ENCODE results near the gene C1orf210.

The C1orf210 gene

GRCh38 chr1:43275826-43276620, 9.4 kb downstream of the C1orf210 start:
- H3K9ac ChIP-seq (ENCODE audit: insufficient read length, low read depth): no peak overlapping the region
- no peak for DNase-seq (ENCODE audit: low read depth, low spot score)
- peaks cover 6% of the 10 kb centered on the region for H3K4me1 ChIP-seq (ENCODE audit: insufficient read depth, insufficient read length)
- H3K4me3 ChIP-seq (ENCODE audit: insufficient read length, low read depth): no peak overlapping the region
- no peaks in the 10 kb centered on the region for H3K36me3 ChIP-seq (ENCODE audit: insufficient read depth, insufficient read length, low read length)
- TF ChIP-seq ZNF274 (IDR thresholded peaks at IDR 0.05; ENCODE audit: low read depth, low read length): no peak
- no peak for TF ChIP-seq SUZ12 (IDR thresholded peaks at IDR 0.05; ENCODE audit: extremely low read depth, insufficient read depth, insufficient read length)
- TF ChIP-seq YY1 (IDR thresholded peaks at IDR 0.05; ENCODE audit: insufficient read depth, insufficient read length): no peak
- H3K9me3 ChIP-seq (ENCODE audit: insufficient read depth, low read length): no peaks in the 10 kb centered on the region
- H3K27me3 ChIP-seq (ENCODE audit: insufficient read depth, insufficient read length): no peaks in the 10 kb centered on the region

- Histone ChIP-seq H3K9me3 (ENCODE audit: insufficient read depth, low read length) (no peaks in the 10 kb centered on the region), H3K4me1 (ENCODE audit: insufficient read depth, insufficient read length) (peaks cover 8% of the 10 kb centered on the region), H3K4me3 (ENCODE audit: insufficient read length, low read depth) (no peak overlapping the region), H3K36me3 (ENCODE audit: insufficient read depth, insufficient read length, low read length) (no peaks in the 10 kb centered on the region), H3K9ac (ENCODE audit: insufficient read length, low read depth) (no peak overlapping the region), H3K27me3 (ENCODE audit: insufficient read depth, insufficient read length) (no peaks in the 10 kb centered on the region)
- no peak for DNase-seq (ENCODE audit: low read depth, low spot score)
- no peak for TF ChIP-seq YY1 (IDR thresholded peaks at IDR 0.05; ENCODE audit: insufficient read depth, insufficient read length)
- no peak for TF ChIP-seq SUZ12 (IDR thresholded peaks at IDR 0.05; ENCODE audit: extremely low read depth, insufficient read depth, insufficient read length)
- TF ChIP-seq ZNF274 (IDR thresholded peaks at IDR 0.05; ENCODE audit: low read depth, low read length): no peak
These were observed 10.6 kb downstream of the C1orf210 start for GRCh38 chr1:43274804-43275180.

GRCh38 chr1:43274125-43274803, 11.1 kb downstream of the C1orf210 start:
- no peak for TF ChIP-seq SUZ12 (IDR thresholded peaks at IDR 0.05; ENCODE audit: extremely low read depth, insufficient read depth, insufficient read length)
- no peak for TF ChIP-seq ZNF274 (IDR thresholded peaks at IDR 0.05; ENCODE audit: low read depth, low read length)
- TF ChIP-seq YY1 (IDR thresholded peaks at IDR 0.05; ENCODE audit: insufficient read depth, insufficient read length): no peak
- Histone ChIP-seq H3K36me3 (ENCODE audit: insufficient read depth, insufficient read length, low read length) (no peaks in the 10 kb centered on the region), H3K9ac (ENCODE audit: insufficient read length, low read depth) (no peak overlapping the region), H3K27me3 (ENCODE audit: insufficient read depth, insufficient read length) (no peaks in the 10 kb centered on the region), H3K4me3 (ENCODE audit: insufficient read length, low read depth) (no peak overlapping the region), H3K9me3 (ENCODE audit: insufficient read depth, low read length) (no peaks in the 10 kb centered on the region), H3K4me1 (ENCODE audit: insufficient read depth, insufficient read length) (peaks cover 8% of the 10 kb centered on the region)
- no peak for DNase-seq (ENCODE audit: low read depth, low spot score)

GRCh38 chr1:43273708-43274107, 11.7 kb downstream of the C1orf210 start:
- Histone ChIP-seq H3K4me1 (ENCODE audit: insufficient read depth, insufficient read length) (peaks cover 8% of the 10 kb centered on the region), H3K4me3 (ENCODE audit: insufficient read length, low read depth) (no peak overlapping the region), H3K9ac (ENCODE audit: insufficient read length, low read depth) (no peak overlapping the region), H3K36me3 (ENCODE audit: insufficient read depth, insufficient read length, low read length) (no peaks in the 10 kb centered on the region), H3K27me3 (ENCODE audit: insufficient read depth, insufficient read length) (no peaks in the 10 kb centered on the region), H3K9me3 (ENCODE audit: insufficient read depth, low read length) (no peaks in the 10 kb centered on the region)
- TF ChIP-seq YY1 (IDR thresholded peaks at IDR 0.05; ENCODE audit: insufficient read depth, insufficient read length) (no peak), ZNF274 (IDR thresholded peaks at IDR 0.05; ENCODE audit: low read depth, low read length) (no peak), SUZ12 (IDR thresholded peaks at IDR 0.05; ENCODE audit: extremely low read depth, insufficient read depth, insufficient read length) (no peak)
- DNase-seq (ENCODE audit: low read depth, low spot score): no peak

GRCh38 chr1:43272576-43273571, 12.5 kb downstream of the C1orf210 start:
- no peak overlapping the region for H3K4me3 ChIP-seq (ENCODE audit: insufficient read length, low read depth)
- TF ChIP-seq SUZ12 (IDR thresholded peaks at IDR 0.05; ENCODE audit: extremely low read depth, insufficient read depth, insufficient read length) (no peak), YY1 (IDR thresholded peaks at IDR 0.05; ENCODE audit: insufficient read depth, insufficient read length) (no peak), ZNF274 (IDR thresholded peaks at IDR 0.05; ENCODE audit: low read depth, low read length) (no peak)
- no peaks in the 10 kb centered on the region for H3K36me3 ChIP-seq (ENCODE audit: insufficient read depth, insufficient read length, low read length)
- no peak for DNase-seq (ENCODE audit: low read depth, low spot score)
- no peak overlapping the region for H3K9ac ChIP-seq (ENCODE audit: insufficient read length, low read depth)
- peaks cover 8% of the 10 kb centered on the region for H3K4me1 ChIP-seq (ENCODE audit: insufficient read depth, insufficient read length)
- no peaks in the 10 kb centered on the region for H3K9me3 ChIP-seq (ENCODE audit: insufficient read depth, low read length)
- H3K27me3 ChIP-seq (ENCODE audit: insufficient read depth, insufficient read length): no peaks in the 10 kb centered on the region

- Histone ChIP-seq H3K9ac (ENCODE audit: insufficient read length, low read depth) (no peak overlapping the region), H3K36me3 (ENCODE audit: insufficient read depth, insufficient read length, low read length) (no peaks in the 10 kb centered on the region), H3K27me3 (ENCODE audit: insufficient read depth, insufficient read length) (no peaks in the 10 kb centered on the region), H3K9me3 (ENCODE audit: insufficient read depth, low read length) (no peaks in the 10 kb centered on the region), H3K4me1 (ENCODE audit: insufficient read depth, insufficient read length) (peaks cover 8% of the 10 kb centered on the region), H3K4me3 (ENCODE audit: insufficient read length, low read depth) (no peak overlapping the region)
- no peak for DNase-seq (ENCODE audit: low read depth, low spot score)
- TF ChIP-seq YY1 (IDR thresholded peaks at IDR 0.05; ENCODE audit: insufficient read depth, insufficient read length) (no peak), ZNF274 (IDR thresholded peaks at IDR 0.05; ENCODE audit: low read depth, low read length) (no peak), SUZ12 (IDR thresholded peaks at IDR 0.05; ENCODE audit: extremely low read depth, insufficient read depth, insufficient read length) (no peak)
These were observed 13.2 kb downstream of the C1orf210 start for GRCh38 chr1:43272161-43272560.

Measured in NT2/D1 (cell line).